Neural cell (in vitro differentiated cells): ENCODE data around the gene MAFB. TPM values are rescaled to one million over a fixed set of nuclear protein-coding genes. Genes with fewer than 3 reads are reported as not detected.

Experiments
- H2AFZ ChIP-seq: fragments of 200-600, 300-800 bp; sonication (generic), shearing (Covaris generic); 2 replicates; pipeline ENCODE4 v1.6.0; 2014; ENCODE audit warnings: low read depth, mild to moderate bottlenecking, antibody characterized with exemption, low read length, moderate library complexity
- H3F3A ChIP-seq: fragments of 200-600 bp; shearing (Covaris generic); 2 replicates; pipeline ENCODE4 v1.6.1; 2016; ENCODE audit warnings: mild to moderate bottlenecking, moderate library complexity, mixed read lengths, antibody characterized with exemption, low read length; ENCODE audit not compliant: insufficient read depth, poor library complexity, severe bottlenecking
- H3K27ac ChIP-seq: fragments of 200-600, 300-800 bp; sonication (generic), shearing (Covaris generic); 2 replicates; pipeline ENCODE4 v1.5.1; 2014; ENCODE audit warnings: mild to moderate bottlenecking, low read length, moderate library complexity
- H3K27me3 ChIP-seq: fragments of 300-800, 200-600 bp; sonication (generic), shearing (Covaris generic); 2 replicates; pipeline ENCODE4 v1.6.0; 2014; ENCODE audit warnings: mild to moderate bottlenecking, low read depth, low read length, moderate library complexity; ENCODE audit not compliant: insufficient read depth
- H3K36me3 ChIP-seq: fragments of 300-800, 200-600 bp; sonication (generic), shearing (Covaris generic); 2 replicates; pipeline ENCODE4 v1.5.1; 2014; ENCODE audit warnings: mild to moderate bottlenecking, antibody characterized with exemption, low read length, moderate library complexity; ENCODE audit not compliant: insufficient read depth
- H3K4me2 ChIP-seq: fragments of 300-800, 200-600 bp; sonication (generic), shearing (Covaris generic); 2 replicates; pipeline ENCODE4 v1.6.0; 2014; ENCODE audit warnings: mild to moderate bottlenecking, low read length
- H3K4me3 ChIP-seq: fragments of 300-800, 200-600 bp; sonication (generic), shearing (Covaris generic); 2 replicates; pipeline ENCODE4 v1.5.1; 2014; ENCODE audit warnings: mild to moderate bottlenecking, low read length, moderate library complexity
- H3K79me2 ChIP-seq: fragments of 200-600 bp; shearing (Covaris generic); replicated peaks from 2 replicates; pipeline ENCODE4 v1.6.0; 2014; ENCODE audit warnings: mild to moderate bottlenecking, low read length, moderate library complexity; ENCODE audit not compliant: insufficient read depth
- H3K9ac ChIP-seq: fragments of 300-800, 200-600 bp; sonication (generic), shearing (Covaris generic); 2 replicates; pipeline ENCODE4 v1.6.1; 2016; ENCODE audit warnings: mild to moderate bottlenecking, low read length, mixed read lengths
- H3K9me2 ChIP-seq: fragments of 200-600 bp; shearing (Covaris generic); 2 replicates; pipeline ENCODE4 v1.6.1; 2016; ENCODE audit warnings: mild to moderate bottlenecking, low read length, mixed read lengths; ENCODE audit not compliant: insufficient read depth
- H3K9me3 ChIP-seq: fragments of 200-600, 300-800 bp; sonication (generic), shearing (Covaris generic); 2 replicates; pipeline ENCODE4 v1.6.1; 2016; ENCODE audit warnings: mild to moderate bottlenecking, mixed run types, low read length, moderate library complexity, mixed read lengths
- H4K20me1 ChIP-seq: fragments of 200-600 bp; shearing (Covaris generic); 2 replicates; pipeline ENCODE4 v1.6.1; 2016; ENCODE audit warnings: mild to moderate bottlenecking, mixed run types; ENCODE audit not compliant: insufficient read depth
- CTCF ChIP-seq: fragments of 450-650 bp; IDR thresholded peaks from 2 replicates; pipeline ENCODE4 v1.5.1; 2014; ENCODE audit warnings: antibody characterized with exemption, mild to moderate bottlenecking, moderate library complexity; ENCODE audit not compliant: poor library complexity, severe bottlenecking
- EP300 ChIP-seq: fragments of 450-650 bp; conservative IDR thresholded peaks from 2 replicates; pipeline ENCODE4 v1.6.1; 2014; ENCODE audit warnings: antibody characterized with exemption, mild to moderate bottlenecking, moderate library complexity; ENCODE audit not compliant: poor library complexity, severe bottlenecking
- EZH2 ChIP-seq: fragments of 200-600, 300-800 bp; shearing (Covaris generic), sonication (generic); IDR thresholded peaks from 2 replicates; pipeline ENCODE4 v1.6.1; 2014; ENCODE audit warnings: antibody characterized with exemption, low read length, borderline replicate concordance, mild to moderate bottlenecking; ENCODE audit not compliant: insufficient read depth, poor library complexity, severe bottlenecking
- MXI1 ChIP-seq: fragments of 450-650 bp; conservative IDR thresholded peaks from 2 replicates; pipeline ENCODE4 v1.6.1; 2014; ENCODE audit warnings: antibody characterized with exemption, mild to moderate bottlenecking; ENCODE audit not compliant: poor library complexity, severe bottlenecking
- POLR2AphosphoS5 ChIP-seq: IDR thresholded peaks from 2 replicates; pipeline ENCODE4 v1.6.1; 2012
- RAD21 ChIP-seq: fragments of 450-650 bp; conservative IDR thresholded peaks from 2 replicates; pipeline ENCODE4 v1.6.1; 2014; ENCODE audit warnings: antibody characterized with exemption, mild to moderate bottlenecking, moderate library complexity
- SMC3 ChIP-seq: fragments of 450-650 bp; conservative IDR thresholded peaks from 2 replicates; pipeline ENCODE4 v1.6.1; 2014; ENCODE audit warnings: antibody characterized with exemption, mild to moderate bottlenecking, moderate library complexity; ENCODE audit not compliant: poor library complexity
- TAF1 ChIP-seq: IDR thresholded peaks from 2 replicates; pipeline ENCODE4 v1.6.1; 2012; ENCODE audit warnings: low read depth
- polyA plus RNA-seq: library from polyadenylated mRNA; depleted of rRNA; stranded (reverse); fragments of >200 nt; gene quantifications from 2 replicates; pipeline ENCODE4 v1.2.3, GENCODE V29; 2014
- TF ChIP-seq, protein P1 (sequence below): IDR thresholded peaks from 2 replicates; pipeline ENCODE4 v1.6.1; 2012; ENCODE audit warnings: borderline replicate concordance

MAFB gene
- polyA plus RNA-seq, 1 donor from 2014 or later: 5.6 TPM

DNA sequence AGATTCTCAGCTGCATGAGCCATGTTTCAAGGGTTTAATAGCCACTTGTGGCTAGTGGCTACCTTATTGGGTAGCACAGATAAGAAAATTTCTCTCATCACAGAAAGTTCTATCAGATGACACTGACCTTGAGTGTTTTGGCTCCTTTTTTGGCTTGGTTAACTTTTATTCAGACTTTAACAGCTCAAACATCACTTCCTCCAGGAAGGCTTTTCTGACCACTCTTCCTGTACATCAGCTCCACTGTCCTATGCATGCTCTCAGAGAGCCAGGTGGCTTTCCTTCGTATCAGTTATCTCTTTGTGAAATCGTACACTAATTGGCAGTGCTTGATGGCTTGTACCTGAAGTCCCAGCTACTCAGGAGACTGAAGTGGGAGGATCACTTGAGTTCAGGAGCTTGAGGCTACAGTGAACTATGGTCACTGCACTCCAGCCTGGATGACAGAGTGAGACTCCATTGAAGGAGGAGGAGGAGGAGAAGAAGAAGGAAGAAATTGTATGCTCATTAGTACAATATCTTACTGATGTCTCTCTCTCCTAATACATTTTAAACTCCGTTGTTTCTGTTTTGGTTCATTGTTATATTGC is 10.7 kb downstream of the MAFB start:
- no peak overlapping the region for H2AFZ ChIP-seq
- H3K9me3 ChIP-seq: no peaks in the 10 kb centered on the region
- TF ChIP-seq SMC3: no peak
- TF ChIP-seq, protein P1, sequence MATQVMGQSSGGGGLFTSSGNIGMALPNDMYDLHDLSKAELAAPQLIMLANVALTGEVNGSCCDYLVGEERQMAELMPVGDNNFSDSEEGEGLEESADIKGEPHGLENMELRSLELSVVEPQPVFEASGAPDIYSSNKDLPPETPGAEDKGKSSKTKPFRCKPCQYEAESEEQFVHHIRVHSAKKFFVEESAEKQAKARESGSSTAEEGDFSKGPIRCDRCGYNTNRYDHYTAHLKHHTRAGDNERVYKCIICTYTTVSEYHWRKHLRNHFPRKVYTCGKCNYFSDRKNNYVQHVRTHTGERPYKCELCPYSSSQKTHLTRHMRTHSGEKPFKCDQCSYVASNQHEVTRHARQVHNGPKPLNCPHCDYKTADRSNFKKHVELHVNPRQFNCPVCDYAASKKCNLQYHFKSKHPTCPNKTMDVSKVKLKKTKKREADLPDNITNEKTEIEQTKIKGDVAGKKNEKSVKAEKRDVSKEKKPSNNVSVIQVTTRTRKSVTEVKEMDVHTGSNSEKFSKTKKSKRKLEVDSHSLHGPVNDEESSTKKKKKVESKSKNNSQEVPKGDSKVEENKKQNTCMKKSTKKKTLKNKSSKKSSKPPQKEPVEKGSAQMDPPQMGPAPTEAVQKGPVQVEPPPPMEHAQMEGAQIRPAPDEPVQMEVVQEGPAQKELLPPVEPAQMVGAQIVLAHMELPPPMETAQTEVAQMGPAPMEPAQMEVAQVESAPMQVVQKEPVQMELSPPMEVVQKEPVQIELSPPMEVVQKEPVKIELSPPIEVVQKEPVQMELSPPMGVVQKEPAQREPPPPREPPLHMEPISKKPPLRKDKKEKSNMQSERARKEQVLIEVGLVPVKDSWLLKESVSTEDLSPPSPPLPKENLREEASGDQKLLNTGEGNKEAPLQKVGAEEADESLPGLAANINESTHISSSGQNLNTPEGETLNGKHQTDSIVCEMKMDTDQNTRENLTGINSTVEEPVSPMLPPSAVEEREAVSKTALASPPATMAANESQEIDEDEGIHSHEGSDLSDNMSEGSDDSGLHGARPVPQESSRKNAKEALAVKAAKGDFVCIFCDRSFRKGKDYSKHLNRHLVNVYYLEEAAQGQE: no peak
- TF ChIP-seq EP300: no peak
- no peak for TF ChIP-seq EZH2
- TF ChIP-seq TAF1: no peak
- no peak for TF ChIP-seq MXI1
- TF ChIP-seq CTCF: no peak
- no peak for TF ChIP-seq RAD21
- no peaks in the 10 kb centered on the region for H3F3A ChIP-seq
- H3K4me2 ChIP-seq: no peak overlapping the region
- H3K27ac ChIP-seq: no peak overlapping the region
- no peak overlapping the region for H3K4me3 ChIP-seq
- no peaks in the 10 kb centered on the region for H3K36me3 ChIP-seq
- no peaks in the 10 kb centered on the region for H3K79me2 ChIP-seq
- H4K20me1 ChIP-seq: no peaks in the 10 kb centered on the region
- H3K9ac ChIP-seq: no peak overlapping the region
- H3K27me3 ChIP-seq: peaks cover 43% of the 10 kb centered on the region
- no peaks in the 10 kb centered on the region for H3K9me2 ChIP-seq

DNA sequence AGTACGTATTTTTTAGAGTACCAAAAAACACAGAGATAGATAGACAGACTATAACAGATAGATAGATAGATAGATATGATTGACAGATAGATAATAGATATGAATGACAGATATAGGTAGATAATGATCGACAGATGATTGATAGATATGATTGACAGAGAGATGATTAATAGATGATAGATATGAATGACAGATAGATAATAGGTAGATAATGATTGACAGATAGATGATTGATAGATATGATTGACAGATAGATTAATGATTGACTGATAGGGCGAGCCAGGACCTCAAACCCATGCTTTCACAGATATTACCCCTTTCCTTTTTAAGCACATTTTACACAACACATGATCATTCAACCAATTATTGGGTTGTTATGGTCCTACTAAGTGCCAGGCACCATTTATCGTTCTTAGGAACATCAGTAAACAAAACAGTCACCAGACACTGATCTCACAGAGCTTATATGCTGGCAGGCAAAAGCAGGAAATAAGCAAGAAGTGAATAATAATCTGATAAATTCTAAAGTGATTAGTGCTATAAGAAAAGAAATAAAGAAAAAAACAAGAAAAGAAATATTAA is 11.6 kb downstream of the MAFB start:
- Histone ChIP-seq H3K4me3 (no peak overlapping the region), H3K9me3 (no peaks in the 10 kb centered on the region), H3K27ac (no peak overlapping the region), H2AFZ (no peak overlapping the region), H3K79me2 (no peaks in the 10 kb centered on the region), H3K9ac (no peak overlapping the region), H3K36me3 (no peaks in the 10 kb centered on the region), H3K4me2 (no peak overlapping the region), H3K9me2 (no peaks in the 10 kb centered on the region), H3K27me3 (peaks cover 34% of the 10 kb centered on the region), H4K20me1 (no peaks in the 10 kb centered on the region), H3F3A (no peaks in the 10 kb centered on the region)
- TF ChIP-seq EP300 (peak; percentile 98), POLR2AphosphoS5 (peak; percentile 54), RAD21 (no peak), EZH2 (no peak)
